ENCODE measurements around the gene SRPRB.

SRPRB gene

GRCh38 chr3:133855772-133856171, 50.2 kb downstream of the SRPRB start:
- H3K27ac ChIP-seq: no peak overlapping the region
- no peak for TF ChIP-seq CTCF (IDR thresholded peaks at IDR 0.05; ENCODE audit: low read depth, low read length)
- H3K9me3 ChIP-seq (ENCODE audit: severe bottlenecking): no peaks in the 10 kb centered on the region
- H3K27me3 ChIP-seq (ENCODE audit: insufficient read depth, low read depth, severe bottlenecking): no peaks in the 10 kb centered on the region
- no peaks in the 10 kb centered on the region for H3K36me3 ChIP-seq
- no peak overlapping the region for H3K4me3 ChIP-seq (ENCODE audit: low read depth, low read length)
- no peak for DNase-seq

GRCh38 chr3:133856316-133856715, 50.7 kb downstream of the SRPRB start:
- H3K27me3 ChIP-seq (ENCODE audit: insufficient read depth, low read depth, severe bottlenecking): no peaks in the 10 kb centered on the region
- no peak for DNase-seq
- no peak overlapping the region for H3K27ac ChIP-seq
- no peak overlapping the region for H3K4me3 ChIP-seq (ENCODE audit: low read depth, low read length)
- H3K9me3 ChIP-seq (ENCODE audit: severe bottlenecking): no peaks in the 10 kb centered on the region
- no peak for TF ChIP-seq CTCF (IDR thresholded peaks at IDR 0.05; ENCODE audit: low read depth, low read length)
- no peaks in the 10 kb centered on the region for H3K36me3 ChIP-seq

- TF ChIP-seq CTCF (IDR thresholded peaks at IDR 0.05; ENCODE audit: low read depth, low read length): no peak
- no peak overlapping the region for H3K4me3 ChIP-seq (ENCODE audit: low read depth, low read length)
- no peak for DNase-seq
- no peaks in the 10 kb centered on the region for H3K9me3 ChIP-seq (ENCODE audit: severe bottlenecking)
- no peaks in the 10 kb centered on the region for H3K27me3 ChIP-seq (ENCODE audit: insufficient read depth, low read depth, severe bottlenecking)
- H3K27ac ChIP-seq: no peak overlapping the region
- H3K36me3 ChIP-seq: no peaks in the 10 kb centered on the region
These were observed 52.2 kb downstream of the SRPRB start for GRCh38 chr3:133857767-133858166.

- Histone ChIP-seq H3K27ac (no peak overlapping the region), H3K9me3 (ENCODE audit: severe bottlenecking) (no peaks in the 10 kb centered on the region), H3K27me3 (ENCODE audit: insufficient read depth, low read depth, severe bottlenecking) (no peaks in the 10 kb centered on the region), H3K36me3 (no peaks in the 10 kb centered on the region), H3K4me3 (ENCODE audit: low read depth, low read length) (no peak overlapping the region)
- DNase-seq: peak; percentile 17
- no peak for TF ChIP-seq CTCF (IDR thresholded peaks at IDR 0.05; ENCODE audit: low read depth, low read length)
These were observed 54.0 kb downstream of the SRPRB start for GRCh38 chr3:133859381-133860234.

GRCh38 chr3:133860519-133860918, 54.9 kb downstream of the SRPRB start:
- Histone ChIP-seq H3K4me3 (ENCODE audit: low read depth, low read length) (no peak overlapping the region), H3K27me3 (ENCODE audit: insufficient read depth, low read depth, severe bottlenecking) (no peaks in the 10 kb centered on the region), H3K9me3 (ENCODE audit: severe bottlenecking) (no peaks in the 10 kb centered on the region), H3K27ac (no peak overlapping the region), H3K36me3 (no peaks in the 10 kb centered on the region)
- DNase-seq: no peak
- no peak for TF ChIP-seq CTCF (IDR thresholded peaks at IDR 0.05; ENCODE audit: low read depth, low read length)

- no peak overlapping the region for H3K4me3 ChIP-seq (ENCODE audit: low read depth, low read length)
- H3K27me3 ChIP-seq (ENCODE audit: insufficient read depth, low read depth, severe bottlenecking): no peaks in the 10 kb centered on the region
- no peaks in the 10 kb centered on the region for H3K36me3 ChIP-seq
- H3K27ac ChIP-seq: no peak overlapping the region
- TF ChIP-seq CTCF (IDR thresholded peaks at IDR 0.05; ENCODE audit: low read depth, low read length): no peak
- no peaks in the 10 kb centered on the region for H3K9me3 ChIP-seq (ENCODE audit: severe bottlenecking)
- DNase-seq: no peak
These were observed 56.5 kb downstream of the SRPRB start for GRCh38 chr3:133862161-133862560.

All from WERI-Rb-1 (cell line).